ENCODE data around the gene LMBR1L.

The LMBR1L gene

GRCh38 chr12:49055978-49056754 is 54.5 kb downstream of the LMBR1L start:
- no peak for TF ChIP-seq CTCF (IDR thresholded peaks at IDR 0.05; ENCODE audit: low read depth, low read length)
- peak overlapping the region; percentile 93 for H3K4me3 ChIP-seq (ENCODE audit: low read depth, low read length)

GRCh38 chr12:49055092-49055491 is 55.6 kb downstream of the LMBR1L start:
- TF ChIP-seq CTCF (IDR thresholded peaks at IDR 0.05; ENCODE audit: low read depth, low read length): no peak
- no peak overlapping the region for H3K4me3 ChIP-seq (ENCODE audit: low read depth, low read length)

- no peak for TF ChIP-seq CTCF (IDR thresholded peaks at IDR 0.05; ENCODE audit: low read depth, low read length)
- no peak overlapping the region for H3K4me3 ChIP-seq (ENCODE audit: low read depth, low read length)
Observed at GRCh38 chr12:49054524-49054923, 56.1 kb downstream of the LMBR1L start.

GRCh38 chr12:49054096-49054495 is 56.6 kb downstream of the LMBR1L start:
- no peak for TF ChIP-seq CTCF (IDR thresholded peaks at IDR 0.05; ENCODE audit: low read depth, low read length)
- H3K4me3 ChIP-seq (ENCODE audit: low read depth, low read length): no peak overlapping the region

GRCh38 chr12:49052451-49053208 is 58.0 kb downstream of the LMBR1L start:
- H3K4me3 ChIP-seq (ENCODE audit: low read depth, low read length): no peak overlapping the region
- no peak for TF ChIP-seq CTCF (IDR thresholded peaks at IDR 0.05; ENCODE audit: low read depth, low read length)

- no peak for TF ChIP-seq CTCF (IDR thresholded peaks at IDR 0.05; ENCODE audit: low read depth, low read length)
Observed at GRCh38 chr12:49051777-49052438, 58.7 kb downstream of the LMBR1L start.

More at GRCh38 chr12:49051777-49052438, 58.7 kb downstream of the LMBR1L start:
- no peak overlapping the region for H3K4me3 ChIP-seq (ENCODE audit: low read depth, low read length)
